GM12874 (cell line): Measurements from ENCODE around the gene CYTL1.

ENCODE experiments used
- TF ChIP-seq, protein P1 (sequence below): IDR thresholded peaks from 2 replicates; pipeline ENCODE4 v1.5.1; 2011; ENCODE audit warnings: low read depth, mild to moderate bottlenecking, control low read depth, low read length, moderate library complexity; ENCODE audit not compliant: insufficient read depth

CYTL1 gene

DNA sequence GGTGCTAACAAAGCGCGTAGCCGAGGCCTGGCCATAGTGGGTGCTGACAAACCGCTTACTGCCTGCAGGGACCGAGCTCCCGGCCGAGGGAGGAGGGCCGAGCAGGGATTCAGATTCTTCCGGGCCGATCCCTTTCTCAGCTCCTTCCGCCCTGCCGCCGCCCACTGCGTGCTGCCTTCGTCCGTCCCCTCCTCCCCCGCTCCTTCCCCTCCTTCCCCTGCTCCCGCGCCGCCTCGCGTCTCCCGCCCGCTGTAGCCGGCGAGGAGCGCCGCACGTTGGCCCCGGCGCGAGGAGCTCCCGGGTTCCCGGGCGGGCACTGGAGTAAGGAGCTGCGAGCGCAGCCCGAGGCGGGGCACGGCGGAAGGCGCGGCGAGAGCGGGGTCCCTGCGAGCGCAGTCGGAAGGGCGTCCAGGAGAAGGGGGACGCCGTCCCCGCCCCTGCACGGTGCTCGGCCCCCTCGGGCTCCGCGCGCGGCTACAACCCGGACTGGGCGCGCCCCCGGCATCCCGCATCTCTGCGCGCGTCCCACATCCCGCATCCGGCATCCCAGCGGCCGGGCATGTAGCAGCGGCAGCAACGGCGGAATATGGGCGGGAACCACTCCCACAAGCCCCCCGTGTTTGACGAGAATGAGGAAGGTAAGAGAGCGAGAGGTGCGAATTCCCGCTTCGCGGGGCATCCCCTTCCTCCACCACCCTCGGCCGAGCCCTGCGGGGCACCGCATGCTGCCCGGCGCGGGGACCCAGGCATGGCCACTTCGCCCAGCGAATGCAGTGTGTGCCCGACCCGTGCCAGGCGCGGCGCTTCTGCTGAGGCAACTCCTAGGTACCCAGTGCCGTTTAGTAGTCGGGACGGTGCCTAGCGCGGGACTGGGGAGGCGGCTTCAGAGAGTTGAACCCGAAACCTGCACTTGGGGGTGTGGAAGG is 32.3 kb upstream of the CYTL1 start, which contains the start of gene STK32B:
TSS of gene STK32B (plus strand) at position 203 of the 926 bp plus-strand sequence.
- TF ChIP-seq, protein P1, sequence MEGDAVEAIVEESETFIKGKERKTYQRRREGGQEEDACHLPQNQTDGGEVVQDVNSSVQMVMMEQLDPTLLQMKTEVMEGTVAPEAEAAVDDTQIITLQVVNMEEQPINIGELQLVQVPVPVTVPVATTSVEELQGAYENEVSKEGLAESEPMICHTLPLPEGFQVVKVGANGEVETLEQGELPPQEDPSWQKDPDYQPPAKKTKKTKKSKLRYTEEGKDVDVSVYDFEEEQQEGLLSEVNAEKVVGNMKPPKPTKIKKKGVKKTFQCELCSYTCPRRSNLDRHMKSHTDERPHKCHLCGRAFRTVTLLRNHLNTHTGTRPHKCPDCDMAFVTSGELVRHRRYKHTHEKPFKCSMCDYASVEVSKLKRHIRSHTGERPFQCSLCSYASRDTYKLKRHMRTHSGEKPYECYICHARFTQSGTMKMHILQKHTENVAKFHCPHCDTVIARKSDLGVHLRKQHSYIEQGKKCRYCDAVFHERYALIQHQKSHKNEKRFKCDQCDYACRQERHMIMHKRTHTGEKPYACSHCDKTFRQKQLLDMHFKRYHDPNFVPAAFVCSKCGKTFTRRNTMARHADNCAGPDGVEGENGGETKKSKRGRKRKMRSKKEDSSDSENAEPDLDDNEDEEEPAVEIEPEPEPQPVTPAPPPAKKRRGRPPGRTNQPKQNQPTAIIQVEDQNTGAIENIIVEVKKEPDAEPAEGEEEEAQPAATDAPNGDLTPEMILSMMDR: no peak

DNA sequence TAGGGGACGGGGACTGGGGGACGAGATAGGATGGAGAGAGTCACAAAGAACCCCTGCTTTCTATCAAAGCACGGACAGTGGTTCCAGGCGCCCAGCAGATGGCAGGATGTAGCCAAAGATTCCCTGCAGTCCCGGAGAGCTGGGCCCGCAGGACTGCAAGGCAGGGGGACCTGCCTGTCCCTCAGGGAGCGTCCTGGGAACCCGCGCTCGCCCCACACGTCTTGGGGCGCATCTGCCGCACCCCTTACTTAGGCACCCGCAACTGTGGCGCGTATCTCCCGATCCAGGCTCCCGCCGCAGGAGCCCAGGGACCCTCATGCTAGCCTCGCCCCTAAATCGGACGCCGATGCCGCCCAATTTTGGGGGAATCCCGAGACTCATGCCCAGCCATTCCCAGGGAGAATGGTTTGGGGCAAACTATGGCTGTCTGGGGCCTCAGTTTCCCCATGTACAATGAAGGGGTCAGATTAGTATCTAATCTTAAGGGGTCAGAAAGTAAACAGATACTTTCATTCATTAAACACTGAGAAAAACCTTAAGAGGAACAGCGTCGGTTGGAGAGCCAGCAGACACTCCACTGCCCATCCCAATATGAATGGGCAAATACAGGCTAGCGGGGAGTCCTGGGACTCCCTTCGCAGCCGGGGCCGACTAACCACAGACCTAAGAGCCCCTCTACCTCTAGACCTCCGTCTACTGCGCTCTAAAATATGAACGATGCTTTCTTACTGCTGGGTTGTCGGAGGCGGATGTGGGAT is 31.4 kb upstream of the CYTL1 start:
- TF ChIP-seq, protein P1: peak; percentile 36; the same call in 1 of the 2 replicates

DNA sequence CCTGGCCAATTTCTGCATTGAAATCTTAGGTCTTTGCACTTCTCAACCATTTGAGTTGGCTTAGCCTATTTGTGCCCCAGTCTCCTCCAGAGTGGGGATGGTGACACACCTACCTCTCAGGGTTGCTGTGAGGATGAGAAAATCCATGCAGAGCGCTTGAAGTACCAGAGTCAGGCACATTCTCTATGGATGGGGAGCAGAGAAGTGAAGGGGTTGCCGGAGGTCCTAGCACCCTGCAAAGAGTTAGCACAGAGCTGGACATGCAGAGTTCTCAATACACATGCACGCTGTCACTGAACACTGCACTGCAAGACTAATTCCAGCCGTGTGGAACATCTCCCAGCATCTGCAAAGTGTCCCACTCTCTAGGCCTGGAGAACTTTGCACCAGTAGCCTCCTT is 29.5 kb upstream of the CYTL1 start:
- TF ChIP-seq, protein P1: no peak

DNA sequence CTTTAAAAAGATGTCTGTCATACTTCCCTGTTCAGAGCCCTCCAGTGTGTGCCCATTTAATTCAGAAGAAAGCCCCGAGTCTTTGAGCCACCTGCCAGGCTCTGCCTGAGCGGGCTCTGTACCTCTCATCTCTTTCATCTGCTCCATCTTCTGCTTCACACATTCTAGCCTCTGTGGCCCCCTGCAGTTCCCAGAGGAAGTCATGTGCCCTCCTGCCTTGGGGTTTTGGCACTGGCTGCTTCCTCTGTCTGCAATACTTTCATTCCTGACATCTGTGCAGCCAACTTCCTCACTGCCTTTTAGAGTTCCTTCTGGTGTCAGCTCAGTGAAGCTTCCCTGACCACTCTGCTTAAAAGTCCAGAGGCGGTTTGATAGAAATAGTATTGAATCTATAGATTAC is 25.8 kb upstream of the CYTL1 start:
- TF ChIP-seq, protein P1: no peak

DNA sequence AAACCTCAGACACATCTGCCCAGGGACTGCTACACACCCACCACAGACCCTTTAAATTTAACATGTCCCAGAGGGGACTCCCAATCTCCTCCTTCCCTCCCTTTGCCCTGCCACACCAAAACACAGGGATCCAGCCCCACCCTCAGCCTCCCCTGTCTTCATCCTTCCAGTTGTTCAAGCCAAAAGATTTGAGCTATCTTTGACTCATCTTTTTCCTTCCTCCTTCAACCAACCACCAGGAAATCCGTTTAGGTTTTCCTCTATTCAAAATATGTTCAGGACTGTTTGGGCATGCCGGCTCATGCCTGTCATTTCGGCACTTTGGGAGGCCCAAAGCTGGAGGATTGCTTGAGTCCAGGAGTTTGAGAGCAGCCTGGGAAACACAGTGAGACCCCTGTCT is 25.1 kb upstream of the CYTL1 start:
- TF ChIP-seq, protein P1: no peak

DNA sequence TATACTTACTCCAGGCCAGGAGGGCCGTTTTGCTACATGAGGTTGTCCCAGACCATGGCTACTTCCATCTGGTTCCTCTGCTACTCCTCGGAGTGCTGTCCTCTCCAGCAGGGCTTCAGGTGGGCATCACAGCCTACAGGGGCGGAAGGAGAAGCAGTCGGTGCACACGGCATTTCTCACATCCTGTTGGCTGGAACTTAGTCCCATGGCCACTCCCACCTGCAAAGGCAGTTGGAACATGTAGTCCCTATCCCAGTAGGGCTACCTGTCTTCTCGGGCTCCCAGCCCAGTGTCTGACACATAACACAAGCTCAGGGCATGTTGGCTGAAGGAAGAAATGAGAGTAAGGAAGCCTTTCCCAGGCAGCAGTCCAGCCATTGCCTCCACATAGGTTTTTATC is 24.3 kb upstream of the CYTL1 start:
- TF ChIP-seq, protein P1: no peak

DNA sequence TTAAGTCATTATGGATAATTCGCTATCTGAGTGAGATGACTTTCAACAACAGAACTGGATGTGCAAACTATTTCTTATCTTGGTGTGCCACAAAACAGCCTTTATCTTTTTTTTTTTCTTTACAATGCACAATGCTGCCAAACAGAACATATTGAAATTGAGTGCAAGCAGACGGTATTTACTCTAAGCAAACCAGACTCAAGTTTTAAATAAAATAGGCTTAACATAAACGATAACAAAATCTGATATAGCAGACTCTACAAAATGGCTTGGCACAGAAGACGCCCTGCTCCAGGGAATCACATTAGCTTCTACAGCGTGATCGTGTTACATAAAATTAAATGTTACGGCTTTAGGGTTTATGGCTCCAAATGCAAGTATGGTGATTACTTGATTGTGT is 22.4 kb upstream of the CYTL1 start:
- TF ChIP-seq, protein P1: no peak
